Renal cortical epithelial cell (primary cell): ENCODE results near the gene TRAF2. TPM values are rescaled to one million over a fixed set of nuclear protein-coding genes. Genes with fewer than 3 reads are reported as not detected.

Source experiments
- DNase-seq: peaks from one replicate; pipeline ENCODE4 v3.0.0-alpha.2; 2011; ENCODE audit warnings: low read depth
- total RNA-seq: library from RNA; depleted of rRNA; stranded (reverse); fragments of >200 nt; gene quantifications from 2 replicates; pipeline ENCODE4 v1.2.3, GENCODE V29; 2014

The TRAF2 gene
- total RNA-seq, 1 donor from 2014 or later, result 21.9 TPM

DNA sequence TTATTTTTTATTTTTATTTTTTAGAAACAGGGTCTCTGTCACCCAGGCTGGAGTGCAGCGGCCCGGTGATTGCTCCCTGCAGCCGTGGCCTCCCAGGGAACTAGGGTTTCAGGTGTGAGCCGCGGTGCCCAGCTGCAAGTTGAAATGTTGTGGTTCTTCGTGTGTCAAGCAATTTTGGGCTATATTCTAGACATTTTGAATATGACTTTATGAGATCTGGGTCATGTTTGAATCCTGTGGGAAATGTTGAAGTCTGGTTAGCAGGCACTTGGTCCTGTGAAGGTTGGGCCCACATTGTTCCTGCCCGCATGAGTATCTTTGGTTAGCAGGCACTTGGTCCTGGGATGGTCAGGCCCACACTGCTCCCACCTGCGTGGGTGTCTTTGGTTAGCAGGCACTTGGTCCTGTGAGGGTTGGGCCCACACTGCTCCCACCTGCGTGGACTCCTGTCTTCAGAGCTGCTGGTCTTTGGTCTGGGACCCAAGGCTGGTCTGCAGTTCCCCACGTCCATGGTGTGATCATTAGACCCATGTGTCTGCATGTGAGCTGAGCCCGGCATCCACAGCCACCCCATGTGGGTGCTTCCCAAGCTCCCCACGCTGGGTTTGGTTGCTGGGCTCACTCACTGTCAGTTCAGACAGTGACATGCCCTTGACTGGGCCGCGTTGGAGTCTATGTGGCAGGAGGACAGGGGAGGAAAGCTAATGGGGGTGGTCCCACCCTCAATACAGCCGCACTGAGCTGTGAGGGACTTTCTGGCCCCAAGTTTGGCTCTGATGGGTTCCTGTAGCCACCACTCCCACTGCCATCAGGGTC lies 51.1 kb downstream of the TRAF2 start:
- no peak for DNase-seq

DNA sequence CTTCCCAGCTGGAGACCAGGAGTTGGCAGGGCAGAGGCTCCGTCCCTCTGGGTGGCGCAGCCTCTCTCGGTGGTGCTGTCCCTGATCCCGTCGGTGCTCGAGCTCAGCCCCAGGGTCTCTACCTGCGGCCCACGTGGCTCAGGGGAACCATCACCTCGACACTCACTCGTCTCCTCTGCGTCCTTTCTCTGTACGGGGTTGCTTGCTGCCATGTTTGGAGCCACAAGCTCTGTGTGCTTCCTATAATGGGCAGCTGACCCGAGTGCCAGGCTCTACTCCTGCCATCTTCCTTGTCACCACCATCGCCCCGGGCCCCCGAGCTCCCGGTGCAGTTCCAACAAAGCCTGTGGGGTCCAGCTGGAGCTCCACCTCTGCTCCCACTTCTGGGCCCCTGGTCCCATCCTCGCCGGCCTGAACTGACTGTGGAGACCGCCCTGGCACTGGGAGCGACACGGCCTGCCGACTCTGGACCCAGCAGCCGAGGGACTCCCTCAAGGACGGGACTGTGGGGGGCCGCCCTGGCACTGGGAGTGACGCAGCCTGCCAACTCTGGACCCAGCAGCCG lies 53.2 kb downstream of the TRAF2 start:
- DNase-seq, result no peak

- no peak for DNase-seq
Observed at GRCh38 chr9:136939996-136940525, 53.7 kb downstream of the TRAF2 start.

- DNase-seq, result no peak
Observed at GRCh38 chr9:136940526-136941230, 54.4 kb downstream of the TRAF2 start.

DNA sequence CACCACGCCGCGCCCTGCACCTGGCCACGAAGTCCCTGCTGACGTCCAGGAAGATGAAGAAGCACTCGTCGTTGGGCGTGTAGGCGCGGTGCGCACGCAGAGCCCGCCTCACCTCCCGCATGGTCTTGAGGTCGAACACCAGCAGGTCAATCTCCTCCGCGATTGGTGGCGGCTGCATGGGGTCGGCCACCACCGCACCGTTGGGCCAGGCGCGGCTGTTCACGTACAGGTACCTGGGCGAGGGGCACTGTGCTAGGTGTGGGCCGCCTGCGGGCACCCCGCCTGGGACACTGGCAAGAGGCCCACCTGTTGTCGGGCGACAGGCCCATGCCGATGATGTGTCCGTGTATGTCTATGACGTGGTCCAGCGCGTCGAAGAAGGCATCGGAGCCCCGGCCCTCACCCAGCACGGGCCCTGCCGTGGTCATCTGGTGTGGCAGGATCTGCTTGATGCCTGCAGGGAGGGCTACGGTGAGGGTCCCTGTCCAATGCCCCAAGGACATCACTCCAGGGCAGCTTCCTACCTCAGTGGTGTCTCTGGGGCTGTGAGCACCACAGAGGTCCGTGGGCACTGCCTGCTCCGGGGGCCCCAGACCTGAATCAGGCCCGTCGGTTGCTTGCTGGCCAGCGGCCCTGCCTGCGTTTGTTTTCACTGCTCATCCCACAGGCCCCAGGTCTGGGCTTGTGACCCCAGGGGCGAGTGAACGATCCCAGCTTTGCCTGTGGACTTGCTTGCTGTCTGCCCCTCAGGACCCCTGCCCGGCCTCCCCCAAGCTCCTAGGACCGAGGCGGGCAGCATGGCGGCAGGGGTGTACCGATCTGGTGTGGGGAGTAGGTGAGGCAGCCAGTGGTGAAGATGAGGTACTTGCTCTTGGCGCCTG lies 55.2 kb downstream of the TRAF2 start:
- no peak for DNase-seq

DNA sequence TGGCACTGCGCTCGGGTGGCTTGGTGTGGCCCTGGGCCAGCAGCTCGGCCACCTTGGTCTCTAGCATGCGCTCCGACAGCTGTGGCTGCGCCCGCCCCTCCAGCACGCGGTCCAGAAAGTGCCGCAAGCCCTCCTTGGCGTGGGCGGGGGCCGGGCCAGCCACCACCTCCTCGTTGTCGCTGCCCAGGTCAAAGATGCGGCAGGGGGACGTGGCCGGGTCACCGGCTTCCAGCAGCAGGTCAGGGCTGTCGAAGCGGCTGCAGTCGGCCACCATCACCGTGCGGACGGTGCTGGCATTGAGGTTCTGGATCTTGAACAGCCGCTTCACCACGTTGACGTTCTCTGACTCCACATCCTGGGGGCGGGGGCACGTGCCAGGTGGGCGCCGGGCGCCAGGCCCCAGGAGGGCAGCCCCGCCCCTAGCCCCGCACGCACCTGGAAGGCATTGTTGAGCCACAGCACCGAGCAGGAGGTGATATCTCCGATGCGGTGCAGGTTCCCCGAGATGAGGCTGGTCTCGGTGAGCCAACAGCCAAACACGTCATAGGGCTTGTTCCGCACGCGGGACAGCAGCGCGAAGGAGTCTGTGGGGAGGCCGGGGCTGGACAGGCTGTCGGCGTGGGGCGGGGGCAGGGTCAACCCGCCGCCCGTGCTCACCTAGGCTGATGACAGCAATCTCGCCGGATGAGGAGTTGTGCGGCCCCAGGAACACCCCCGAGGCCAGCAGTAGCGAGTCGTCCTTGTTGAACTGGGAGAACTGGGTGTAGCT lies 56.0 kb downstream of the TRAF2 start:
- DNase-seq, result no peak

DNA sequence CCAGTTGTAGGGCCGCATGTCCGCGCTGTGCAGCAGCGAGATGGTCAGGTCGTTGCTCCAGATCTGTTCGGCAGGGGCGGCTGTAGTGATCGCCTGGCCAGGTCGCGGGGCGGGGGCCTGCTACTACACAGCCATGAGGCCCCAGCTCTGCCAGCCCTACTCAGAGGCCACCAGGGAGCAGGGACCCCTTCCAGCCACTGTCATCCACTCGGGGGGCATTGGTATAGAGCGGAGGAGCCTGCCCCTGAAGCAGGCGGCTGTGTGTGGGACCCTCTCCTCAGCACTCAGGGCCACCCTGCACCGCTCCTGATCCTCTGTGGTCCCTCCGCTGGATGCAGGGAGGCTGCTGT lies 56.5 kb downstream of the TRAF2 start:
- no peak for DNase-seq

GRCh38 chr9:136943291-136944211 lies 57.2 kb downstream of the TRAF2 start:
- no peak for DNase-seq

- no peak for DNase-seq
Observed at GRCh38 chr9:136944212-136944518, 57.8 kb downstream of the TRAF2 start.

- peak; percentile 64 for DNase-seq
Observed at GRCh38 chr9:136944519-136945332, 58.4 kb downstream of the TRAF2 start, which contains the start of the genes C8G and FBXW5. TSS of gene C8G (plus strand) at chr9:136945243. CDS start at chr9:136945321, 78 bp downstream. TSS of gene FBXW5 (minus strand) at chr9:136944738. CDS start at chr9:136944083, 655 bp downstream.

GRCh38 chr9:136945333-136946227 lies 59.3 kb downstream of the TRAF2 start:
- no peak for DNase-seq

DNA sequence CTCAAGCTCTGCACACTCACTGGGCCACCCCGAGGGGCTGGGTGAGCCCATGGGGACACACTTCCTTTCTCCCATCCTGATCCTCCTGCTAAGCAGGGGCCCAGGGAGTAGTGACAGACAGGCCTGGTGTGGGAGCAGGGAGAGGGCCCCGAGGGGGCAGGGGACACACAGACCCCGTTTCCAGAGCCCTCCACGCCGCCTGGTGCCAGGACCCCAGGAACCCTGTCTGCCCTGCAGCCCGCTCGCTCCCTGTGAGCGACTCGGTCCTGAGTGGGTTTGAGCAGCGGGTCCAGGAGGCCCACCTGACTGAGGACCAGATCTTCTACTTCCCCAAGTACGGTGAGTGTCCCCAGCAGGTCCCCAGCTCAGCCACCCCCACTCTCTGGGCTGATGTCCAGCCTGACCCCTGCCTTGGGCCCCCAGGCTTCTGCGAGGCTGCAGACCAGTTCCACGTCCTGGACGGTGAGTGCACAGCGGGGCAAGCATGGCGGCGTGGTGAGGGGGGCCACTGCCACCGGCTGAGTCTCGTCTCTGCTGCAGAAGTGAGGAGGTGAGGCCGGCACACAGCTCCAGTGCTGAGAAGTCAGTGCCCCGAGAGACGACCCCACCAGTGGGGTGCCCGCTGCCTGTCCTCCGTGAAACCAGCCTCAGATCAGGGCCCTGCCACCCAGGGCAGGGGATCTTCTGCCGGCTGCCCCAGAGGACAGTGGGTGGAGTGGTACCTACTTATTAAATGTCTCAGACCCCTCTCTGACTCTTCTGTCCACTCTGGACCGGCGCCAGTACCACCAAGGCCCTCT lies 60.1 kb downstream of the TRAF2 start:
- DNase-seq, result no peak

DNA sequence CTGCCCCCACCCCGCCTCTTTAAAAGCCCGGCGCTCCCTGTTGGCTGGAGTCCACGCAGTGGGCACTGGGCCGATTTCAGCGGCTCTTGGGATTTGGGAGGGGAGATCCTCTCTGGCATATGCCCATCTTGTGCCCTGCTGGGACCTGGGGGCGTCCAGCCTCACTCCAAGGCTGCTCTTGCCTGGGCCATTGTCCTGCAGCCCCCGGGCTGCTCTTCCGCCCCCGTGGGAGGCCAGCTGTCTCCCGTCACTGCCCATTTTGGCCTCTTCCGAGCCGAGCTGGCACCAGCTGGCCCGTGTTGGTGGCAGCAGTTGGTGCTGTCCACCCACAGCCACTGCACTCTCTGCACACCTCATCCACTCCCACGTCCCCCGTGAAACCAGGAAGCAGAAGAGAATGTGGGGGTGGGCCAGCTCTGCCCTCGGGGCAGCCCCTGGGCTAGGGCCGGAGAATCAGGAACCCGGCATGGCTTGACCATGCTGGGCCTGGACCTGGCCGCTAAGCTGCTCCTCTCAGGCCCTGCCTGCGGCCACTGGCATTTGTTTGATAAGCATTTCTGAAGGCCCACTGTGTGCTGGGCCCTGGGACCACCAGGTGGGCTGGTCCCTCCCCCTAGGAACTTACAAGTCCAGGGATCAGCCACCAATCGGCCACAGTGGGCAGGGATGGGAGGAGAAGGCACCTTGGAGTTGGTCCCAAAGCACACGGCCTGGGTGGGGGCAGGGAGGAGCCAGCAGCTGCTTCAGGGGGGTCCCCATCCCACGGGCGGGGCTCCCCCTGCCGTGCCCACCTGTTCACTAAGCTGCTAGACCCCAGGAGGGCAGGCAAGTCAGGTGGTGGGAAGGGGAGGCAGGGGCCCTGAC lies 60.9 kb downstream of the TRAF2 start:
- no peak for DNase-seq

DNA sequence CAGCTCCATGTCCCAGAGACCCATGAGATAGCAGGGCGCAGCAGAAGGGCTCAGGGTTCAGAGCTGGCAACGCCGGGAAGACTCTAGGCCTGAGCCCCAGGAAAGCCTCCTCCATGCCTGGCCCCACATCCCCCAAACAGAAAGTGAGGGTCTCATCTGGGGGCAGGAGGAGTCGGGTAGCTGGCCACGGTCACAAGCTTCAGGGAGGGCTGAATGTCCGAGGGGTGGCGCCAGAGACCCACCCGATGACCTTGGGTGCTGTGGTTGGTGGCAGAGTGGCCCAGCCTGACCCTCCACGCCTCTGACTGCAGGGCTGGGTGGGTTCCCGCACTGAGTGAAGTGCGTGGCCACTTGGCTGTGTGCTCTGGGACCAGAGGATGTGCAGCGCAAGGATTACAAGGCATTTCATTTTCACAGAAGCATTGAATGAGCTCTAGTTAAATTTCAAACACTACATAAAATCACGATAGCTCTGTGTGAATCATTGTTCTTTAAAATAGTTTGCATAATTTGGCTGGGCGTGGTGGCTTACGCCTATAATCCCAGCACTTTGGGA lies 61.7 kb downstream of the TRAF2 start:
- DNase-seq, result peak; percentile 51

- DNase-seq, result peak; percentile 10
Observed at GRCh38 chr9:136949239-136949816, 63.0 kb downstream of the TRAF2 start.
